GM18868 (cell line): ENCODE results near the gene RGS6.

Experiments used
- ATAC-seq: cut with Tn5 transposase; IDR thresholded peaks from one replicate; pipeline ENCODE4 v1.9.1; 2021; ENCODE audit warnings: mild to moderate bottlenecking, moderate library complexity; ENCODE audit not compliant: unreplicated experiment

The RGS6 gene

GRCh38 chr14:72303930-72304329 is 371.7 kb downstream of the RGS6 start:
- ATAC-seq: no peak

GRCh38 chr14:72305561-72305960 is 373.3 kb downstream of the RGS6 start:
- no peak for ATAC-seq

- no peak for ATAC-seq
These were observed 376.8 kb downstream of the RGS6 start for GRCh38 chr14:72308967-72309485.

- ATAC-seq: no peak
These were observed 378.9 kb downstream of the RGS6 start for GRCh38 chr14:72311116-72311515.

- no peak for ATAC-seq
These were observed 379.3 kb downstream of the RGS6 start for GRCh38 chr14:72311516-72311915.

- no peak for ATAC-seq
These were observed 382.7 kb downstream of the RGS6 start for GRCh38 chr14:72314808-72315435.

GRCh38 chr14:72315714-72316113 is 383.5 kb downstream of the RGS6 start:
- ATAC-seq: no peak

GRCh38 chr14:72318648-72319047 is 386.4 kb downstream of the RGS6 start:
- ATAC-seq: no peak

GRCh38 chr14:72332046-72332445 is 399.8 kb downstream of the RGS6 start:
- ATAC-seq: no peak

- no peak for ATAC-seq
These were observed 400.6 kb downstream of the RGS6 start for GRCh38 chr14:72332871-72333270.

- ATAC-seq: no peak
These were observed 401.1 kb downstream of the RGS6 start for GRCh38 chr14:72333357-72333756.

GRCh38 chr14:72336311-72336980 is 404.2 kb downstream of the RGS6 start:
- ATAC-seq: no peak

- ATAC-seq: no peak
These were observed 409.0 kb downstream of the RGS6 start for GRCh38 chr14:72341237-72341636.

GRCh38 chr14:72341686-72342085 is 409.5 kb downstream of the RGS6 start:
- no peak for ATAC-seq

- no peak for ATAC-seq
These were observed 414.9 kb downstream of the RGS6 start for GRCh38 chr14:72347118-72347517.

- ATAC-seq: no peak
These were observed 418.0 kb downstream of the RGS6 start for GRCh38 chr14:72350215-72350614.

GRCh38 chr14:72352012-72352411 is 419.8 kb downstream of the RGS6 start:
- ATAC-seq: no peak

- no peak for ATAC-seq
These were observed 434.4 kb downstream of the RGS6 start for GRCh38 chr14:72366619-72367018.

- ATAC-seq: no peak
These were observed 436.9 kb downstream of the RGS6 start for GRCh38 chr14:72369106-72369505.

GRCh38 chr14:72377016-72377415 is 444.8 kb downstream of the RGS6 start:
- ATAC-seq: no peak

- ATAC-seq: no peak
These were observed 448.2 kb downstream of the RGS6 start for GRCh38 chr14:72380456-72380855.

- no peak for ATAC-seq
These were observed 451.6 kb downstream of the RGS6 start for GRCh38 chr14:72383865-72384264.

GRCh38 chr14:72387726-72388125 is 455.5 kb downstream of the RGS6 start:
- no peak for ATAC-seq
